Skeletal muscle satellite cell (primary cell): ENCODE measurements around the gene APLN.

Source experiments
- H3K27me3 ChIP-seq: 2 replicates; pipeline ENCODE4 v1.7.0; 2013; ENCODE audit warnings: low read length; ENCODE audit not compliant: control insufficient read depth, insufficient read depth
- H3K36me3 ChIP-seq: 2 replicates; pipeline ENCODE4 v1.7.0; 2013; ENCODE audit warnings: mild to moderate bottlenecking, control low read depth, low read length; ENCODE audit not compliant: insufficient read depth
- H3K4me1 ChIP-seq: 2 replicates; pipeline ENCODE4 v1.7.0; 2013; ENCODE audit warnings: low read length; ENCODE audit not compliant: control insufficient read depth, insufficient read depth
- H3K4me2 ChIP-seq: 2 replicates; pipeline ENCODE4 v1.7.0; 2013; ENCODE audit warnings: mild to moderate bottlenecking, low read length
- H3K4me3 ChIP-seq: 2 replicates; pipeline ENCODE4 v1.7.0; 2013; ENCODE audit warnings: low read length
- H3K9ac ChIP-seq: 2 replicates; pipeline ENCODE4 v1.7.0; 2013; ENCODE audit warnings: mild to moderate bottlenecking, low read depth, low read length, moderate library complexity
- H3K9me3 ChIP-seq: replicated peaks from 2 replicates; pipeline ENCODE4 v1.7.0; 2013; ENCODE audit warnings: mild to moderate bottlenecking, control low read depth, low read length

Gene APLN

DNA sequence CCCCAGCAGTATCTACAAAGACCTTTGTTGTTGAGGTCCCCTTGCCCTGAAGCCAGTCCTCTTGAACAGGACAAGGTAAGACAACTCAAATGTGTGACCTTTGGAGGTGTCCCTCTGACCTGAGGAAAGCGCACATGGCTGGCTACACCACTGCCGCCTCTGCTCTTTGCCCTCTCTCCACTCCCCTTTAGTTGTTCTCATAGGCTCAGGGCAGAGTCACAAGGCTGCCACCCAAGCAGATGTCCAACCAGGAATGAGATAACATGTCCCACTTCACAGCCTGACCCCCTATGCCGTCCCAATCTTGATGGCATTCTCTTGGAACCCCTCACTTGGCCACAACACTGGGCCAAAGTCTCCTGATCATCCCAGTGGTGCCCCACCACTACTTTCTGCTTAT is 46.3 kb downstream of the APLN start:
- no peak overlapping the region for H3K4me2 ChIP-seq
- peaks cover 22% of the 10 kb centered on the region for H3K27me3 ChIP-seq
- peaks cover 5% of the 10 kb centered on the region for H3K4me1 ChIP-seq
- H3K4me3 ChIP-seq, result no peak overlapping the region
- H3K9ac ChIP-seq, result no peak overlapping the region
- no peaks in the 10 kb centered on the region for H3K9me3 ChIP-seq
- no peaks in the 10 kb centered on the region for H3K36me3 ChIP-seq

DNA sequence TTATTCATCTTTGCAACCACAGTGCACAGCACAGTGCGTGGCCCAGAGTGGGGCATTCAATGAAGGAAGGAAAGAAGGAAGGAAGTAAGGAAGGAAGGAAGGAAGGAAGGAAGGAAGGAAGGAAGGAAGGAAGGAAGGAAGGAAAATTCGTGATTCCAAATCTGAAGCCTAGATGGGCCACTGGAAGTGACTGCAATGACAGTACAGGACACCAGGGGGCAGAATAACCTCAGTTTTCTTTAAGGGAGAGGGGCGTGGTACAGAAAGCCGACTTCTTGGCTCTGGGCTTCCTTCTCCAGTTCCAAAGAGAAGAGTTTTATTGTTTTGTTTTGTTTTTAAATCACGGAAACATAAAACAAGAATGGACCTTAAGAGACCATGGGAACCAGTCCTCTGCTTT is 47.8 kb downstream of the APLN start:
- H3K4me2 ChIP-seq, result no peak overlapping the region
- H3K36me3 ChIP-seq, result no peaks in the 10 kb centered on the region
- peaks cover 22% of the 10 kb centered on the region for H3K27me3 ChIP-seq
- no peaks in the 10 kb centered on the region for H3K9me3 ChIP-seq
- no peak overlapping the region for H3K9ac ChIP-seq
- no peak overlapping the region for H3K4me3 ChIP-seq
- peaks cover 5% of the 10 kb centered on the region for H3K4me1 ChIP-seq

DNA sequence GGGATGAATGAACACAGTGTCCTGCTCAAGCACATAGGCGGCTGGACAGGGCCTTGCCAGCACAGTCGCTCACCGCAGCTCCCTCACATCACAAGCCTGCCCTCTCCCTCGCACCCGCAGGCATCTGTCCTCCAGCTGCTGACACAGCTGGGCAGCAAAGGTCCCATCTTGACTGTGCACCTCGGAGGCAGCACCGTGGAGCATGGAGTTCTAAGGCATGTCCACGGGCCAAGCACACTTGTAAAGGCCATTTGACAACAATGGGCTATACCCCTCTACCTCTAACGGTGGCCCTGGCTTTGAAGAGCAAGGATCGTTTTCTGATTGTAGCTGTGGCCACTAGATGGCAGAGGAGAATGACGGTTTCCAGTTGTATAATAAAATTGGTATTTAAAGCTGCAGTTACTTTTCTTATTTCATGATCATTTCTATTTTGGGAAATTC is 53.8 kb downstream of the APLN start:
- Histone ChIP-seq H3K9ac (no peak overlapping the region), H3K4me3 (no peak overlapping the region), H3K27me3 (no peaks in the 10 kb centered on the region), H3K9me3 (no peaks in the 10 kb centered on the region), H3K4me2 (no peak overlapping the region), H3K4me1 (peaks cover 5% of the 10 kb centered on the region), H3K36me3 (no peaks in the 10 kb centered on the region)

DNA sequence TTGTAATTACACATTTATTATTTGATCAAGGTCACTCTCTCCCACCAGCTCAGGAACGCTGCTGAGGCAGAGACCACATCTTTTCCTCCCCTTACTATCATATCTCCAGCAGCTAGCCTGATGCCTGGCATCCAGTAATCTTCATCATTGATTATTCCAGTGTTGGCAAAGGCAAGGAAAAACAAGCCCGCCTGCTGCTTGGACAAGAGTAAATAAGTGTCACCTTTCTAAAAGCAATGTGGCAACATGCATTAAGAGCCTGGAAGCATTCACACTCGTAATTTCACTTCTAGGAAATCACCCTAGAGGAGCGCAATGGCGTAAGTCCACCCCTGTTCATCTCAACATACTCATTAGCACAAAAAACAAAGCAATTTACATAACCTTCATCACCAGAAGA is 54.8 kb downstream of the APLN start:
- H3K9me3 ChIP-seq, result no peaks in the 10 kb centered on the region
- no peak overlapping the region for H3K4me3 ChIP-seq
- H3K9ac ChIP-seq, result no peak overlapping the region
- no peaks in the 10 kb centered on the region for H3K36me3 ChIP-seq
- H3K27me3 ChIP-seq, result no peaks in the 10 kb centered on the region
- peaks cover 5% of the 10 kb centered on the region for H3K4me1 ChIP-seq
- H3K4me2 ChIP-seq, result no peak overlapping the region

DNA sequence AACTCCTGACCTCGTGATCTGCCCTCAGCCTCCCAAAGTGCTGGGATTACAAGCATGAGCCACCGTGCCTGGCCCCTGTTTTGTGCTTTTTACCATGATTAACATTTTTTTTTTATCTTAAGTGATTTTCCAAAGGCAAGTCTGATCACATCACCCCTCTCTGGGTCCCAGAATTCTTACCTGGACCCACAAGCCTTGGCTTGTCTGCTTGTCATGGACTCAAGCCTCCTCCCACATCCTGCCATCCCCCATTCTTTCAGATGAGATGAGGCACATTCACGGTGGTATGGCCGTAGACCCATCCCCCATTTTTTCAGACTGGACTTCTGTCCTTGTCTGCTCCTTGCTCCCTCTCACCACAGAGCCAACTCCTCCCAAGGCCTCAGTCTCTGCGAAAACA is 55.3 kb downstream of the APLN start:
- Histone ChIP-seq H3K9me3 (no peaks in the 10 kb centered on the region), H3K4me2 (no peak overlapping the region), H3K4me3 (no peak overlapping the region), H3K9ac (no peak overlapping the region), H3K27me3 (no peaks in the 10 kb centered on the region), H3K4me1 (peaks cover 4% of the 10 kb centered on the region), H3K36me3 (no peaks in the 10 kb centered on the region)

DNA sequence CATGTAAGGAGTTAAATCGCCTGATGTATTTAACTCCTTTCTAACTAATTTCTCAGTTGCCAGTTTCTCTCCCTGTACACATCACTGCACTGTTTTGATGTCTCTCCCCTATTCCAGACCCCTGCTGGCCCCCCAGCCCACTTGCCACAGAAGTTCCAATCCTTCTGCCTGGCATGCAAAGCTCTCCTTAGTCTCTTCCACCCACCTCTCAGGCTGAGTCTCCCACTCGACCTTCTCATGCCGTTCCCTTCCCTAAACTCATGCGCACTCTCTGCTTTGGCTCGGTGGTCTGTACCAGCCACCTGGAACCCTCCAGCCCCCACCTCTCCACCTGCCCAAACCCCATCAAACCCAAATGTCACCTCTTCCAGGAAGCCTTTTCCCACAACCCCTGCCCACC is 56.9 kb downstream of the APLN start:
- H3K4me2 ChIP-seq, result no peak overlapping the region
- H3K4me1 ChIP-seq, result no peaks in the 10 kb centered on the region
- no peaks in the 10 kb centered on the region for H3K9me3 ChIP-seq
- H3K36me3 ChIP-seq, result peaks cover 3% of the 10 kb centered on the region
- no peaks in the 10 kb centered on the region for H3K27me3 ChIP-seq
- no peak overlapping the region for H3K4me3 ChIP-seq
- no peak overlapping the region for H3K9ac ChIP-seq

DNA sequence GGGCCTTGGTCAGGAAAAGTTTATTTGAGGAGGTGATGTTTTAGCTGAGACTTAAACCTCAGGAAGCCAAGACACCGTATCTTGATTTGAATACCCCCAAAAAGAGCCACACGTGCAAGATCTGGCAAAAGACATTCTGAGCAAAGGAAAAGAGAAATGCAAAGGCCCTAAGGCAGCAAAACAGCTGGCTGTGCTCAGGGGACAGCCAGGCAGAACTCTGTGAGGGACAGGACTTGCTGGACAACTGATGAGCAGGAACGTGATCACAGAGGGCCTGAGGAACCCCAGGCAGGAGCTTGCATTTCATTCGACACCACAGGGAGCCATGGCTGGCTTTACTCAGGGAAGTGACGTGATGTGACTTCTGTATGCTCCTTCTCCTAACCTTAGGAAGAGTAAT is 58.7 kb downstream of the APLN start:
- no peaks in the 10 kb centered on the region for H3K9me3 ChIP-seq

More for the DNA sequence above, 58.7 kb downstream of the APLN start:
- Histone ChIP-seq H3K4me3 (no peak overlapping the region), H3K27me3 (no peaks in the 10 kb centered on the region), H3K4me1 (no peaks in the 10 kb centered on the region), H3K36me3 (peaks cover 3% of the 10 kb centered on the region), H3K4me2 (no peak overlapping the region), H3K9ac (no peak overlapping the region)
